Measurements from ENCODE around the gene RNF213.

- TF ChIP-seq CTCF (conservative IDR thresholded peaks at IDR 0.05; ENCODE audit: low read length) (no peak), EZH2phosphoT487 (IDR thresholded peaks at IDR 0.05; ENCODE audit: borderline replicate concordance) (no peak)
These were observed 85.3 kb downstream of the RNF213 start for GRCh38 chr17:80345841-80346497.
